NOMO-1 treated with DMSO at 0.1 percent for 48 hours (cell line): Measurements from ENCODE around the gene BMP7.
"Not testable (repeated sequence)": the region's sequence is repeated elsewhere in the genome, so short reads cannot be mapped to it uniquely, and the experiment has no call there.

Experiments
- DNase-seq: peaks from one replicate; lab custom pipeline; 2025; ENCODE audit not compliant: unreplicated experiment; lab: John Stamatoyannopoulos, UW

Gene BMP7

GRCh38 chr20:57267158-57267821 lies 849 bp upstream of the BMP7 start:
- DNase-seq = no peak

- no peak for DNase-seq
Observed at GRCh38 chr20:57265997-57266290, 497 bp downstream of the BMP7 start.

GRCh38 chr20:57265336-57265996 lies 975 bp downstream of the BMP7 start:
- no peak for DNase-seq

- DNase-seq = not testable (repeated sequence)
Observed at GRCh38 chr20:57264908-57265335, 1.5 kb downstream of the BMP7 start.

- DNase-seq = no peak
Observed at GRCh38 chr20:57263801-57264792, 2.3 kb downstream of the BMP7 start.

- no peak for DNase-seq
Observed at GRCh38 chr20:57262784-57263609, 3.4 kb downstream of the BMP7 start.

- no peak for DNase-seq
Observed at GRCh38 chr20:57262301-57262700, 4.1 kb downstream of the BMP7 start.

- no peak for DNase-seq
Observed at GRCh38 chr20:57261457-57262251, 4.8 kb downstream of the BMP7 start.

- no peak for DNase-seq
Observed at GRCh38 chr20:57260934-57261333, 5.5 kb downstream of the BMP7 start.

- no peak for DNase-seq
Observed at GRCh38 chr20:57259938-57260921, 6.2 kb downstream of the BMP7 start.

GRCh38 chr20:57259121-57259937 lies 7.1 kb downstream of the BMP7 start:
- no peak for DNase-seq

GRCh38 chr20:57257701-57258453 lies 8.6 kb downstream of the BMP7 start:
- DNase-seq = no peak

GRCh38 chr20:57256908-57257307 lies 9.5 kb downstream of the BMP7 start:
- DNase-seq = no peak

- no peak for DNase-seq
Observed at GRCh38 chr20:57256205-57256604, 10.2 kb downstream of the BMP7 start.

- DNase-seq = no peak
Observed at GRCh38 chr20:57255183-57255582, 11.3 kb downstream of the BMP7 start.

GRCh38 chr20:57252559-57253162 lies 13.8 kb downstream of the BMP7 start:
- no peak for DNase-seq

GRCh38 chr20:57251949-57252348 lies 14.5 kb downstream of the BMP7 start:
- DNase-seq = no peak
